SU-DHL-6 (cell line): ENCODE data around the gene AMZ1.

Experiments used
- H2AFZ ChIP-seq: fragments of 200-600 bp; sonication (generic); 2 replicates; pipeline ENCODE4 v1.6.1; 2014; ENCODE audit warnings: low read depth, mild to moderate bottlenecking, moderate library complexity, mixed read lengths, antibody characterized with exemption, low read length; ENCODE audit not compliant: severe bottlenecking
- H3F3A ChIP-seq: fragments of 200-600 bp; shearing (Covaris generic); 2 replicates; pipeline ENCODE4 v1.6.0; 2016; ENCODE audit warnings: antibody characterized with exemption, mild to moderate bottlenecking; ENCODE audit not compliant: insufficient read depth
- H3K27ac ChIP-seq: fragments of 200-600 bp; sonication (generic); 2 replicates; pipeline ENCODE4 v1.5.1; 2016; ENCODE audit warnings: low read depth, mild to moderate bottlenecking, low read length, moderate library complexity, mixed read lengths
- H3K27me3 ChIP-seq: fragments of 200-600 bp; sonication (generic), shearing (Covaris generic); 2 replicates; pipeline ENCODE4 v1.6.0; 2014; ENCODE audit warnings: mild to moderate bottlenecking, low read length
- H3K36me3 ChIP-seq: fragments of 200-600 bp; sonication (generic); 2 replicates; pipeline ENCODE4 v1.6.1; 2014; ENCODE audit warnings: mild to moderate bottlenecking, low read length, mixed read lengths
- H3K4me2 ChIP-seq: fragments of 300-600, 200-600 bp; shearing (Covaris generic), sonication (generic); 2 replicates; pipeline ENCODE4 v1.6.0; 2014; ENCODE audit warnings: low read length, low read depth, mild to moderate bottlenecking; ENCODE audit not compliant: poor library complexity, severe bottlenecking
- H3K4me3 ChIP-seq: fragments of 200-600 bp; sonication (generic); 2 replicates; pipeline ENCODE4 v1.5.1; 2014; ENCODE audit warnings: antibody characterized with exemption, low read length, mild to moderate bottlenecking, mixed read lengths; ENCODE audit not compliant: insufficient read depth, poor library complexity, severe bottlenecking
- H3K79me2 ChIP-seq: fragments of 200-600 bp; sonication (generic); 2 replicates; pipeline ENCODE4 v1.6.1; 2014; ENCODE audit warnings: mild to moderate bottlenecking, low read length, moderate library complexity; ENCODE audit not compliant: insufficient read depth
- H3K9ac ChIP-seq: fragments of 200-600 bp; sonication (generic); 2 replicates; pipeline ENCODE4 v1.7.0; 2014; ENCODE audit warnings: mild to moderate bottlenecking, low read length
- H3K9me2 ChIP-seq: fragments of 200-600 bp; sonication (generic); replicated peaks from 2 replicates; pipeline ENCODE4 v1.6.1; 2014; ENCODE audit warnings: low read length; ENCODE audit not compliant: insufficient read depth
- H3K9me3 ChIP-seq: fragments of 200-600 bp; sonication (generic); 2 replicates; pipeline ENCODE4 v1.6.1; 2014; ENCODE audit warnings: low read length, mixed read lengths; ENCODE audit not compliant: insufficient read depth
- H4K20me1 ChIP-seq: fragments of 200-600 bp; sonication (generic); 2 replicates; pipeline ENCODE4 v1.6.1; 2014; ENCODE audit warnings: low read depth, mild to moderate bottlenecking, antibody characterized with exemption, low read length, moderate library complexity, mixed read lengths
- CTCF ChIP-seq: fragments of 200-600 bp; sonication (generic); IDR thresholded peaks from one replicate; pipeline ENCODE4 v1.5.1; 2017; ENCODE audit warnings: antibody characterized with exemption, mild to moderate bottlenecking, low read length, moderate library complexity; ENCODE audit not compliant: insufficient read depth, poor library complexity, severe bottlenecking
- EZH2phosphoT487 ChIP-seq: fragments of 200-600 bp; sonication (generic), shearing (Covaris generic); conservative IDR thresholded peaks from 2 replicates; pipeline ENCODE4 v1.6.1; 2018; ENCODE audit warnings: mild to moderate bottlenecking, antibody characterized with exemption, low read length, moderate library complexity, mixed read lengths

The AMZ1 gene

GRCh38 chr7:2734084-2734686 lies 46.2 kb downstream of the AMZ1 start:
- Histone ChIP-seq H3K27ac (no peak overlapping the region), H3K4me3 (no peak overlapping the region), H4K20me1 (no peaks in the 10 kb centered on the region), H3K27me3 (no peaks in the 10 kb centered on the region), H3F3A (no peaks in the 10 kb centered on the region), H2AFZ (no peak overlapping the region), H3K9ac (no peak overlapping the region), H3K36me3 (no peaks in the 10 kb centered on the region), H3K4me2 (no peak overlapping the region), H3K9me3 (no peaks in the 10 kb centered on the region), H3K79me2 (no peaks in the 10 kb centered on the region), H3K9me2 (no peaks in the 10 kb centered on the region)
- TF ChIP-seq CTCF (no peak), EZH2phosphoT487 (no peak)

GRCh38 chr7:2734751-2735571 lies 47.0 kb downstream of the AMZ1 start:
- H3K9ac ChIP-seq, result no peak overlapping the region
- TF ChIP-seq EZH2phosphoT487 (no peak), CTCF (no peak)

GRCh38 chr7:2735744-2736143 lies 47.7 kb downstream of the AMZ1 start:
- Histone ChIP-seq H3K36me3 (no peaks in the 10 kb centered on the region), H4K20me1 (no peaks in the 10 kb centered on the region), H3K4me3 (no peak overlapping the region), H3K27me3 (no peaks in the 10 kb centered on the region), H3K27ac (no peak overlapping the region), H3K4me2 (no peak overlapping the region), H2AFZ (no peak overlapping the region), H3K9me2 (no peaks in the 10 kb centered on the region), H3K9me3 (no peaks in the 10 kb centered on the region), H3K79me2 (no peaks in the 10 kb centered on the region), H3K9ac (no peak overlapping the region), H3F3A (no peaks in the 10 kb centered on the region)
- TF ChIP-seq EZH2phosphoT487 (no peak), CTCF (no peak)

More at GRCh38 chr7:2734751-2735571, 47.0 kb downstream of the AMZ1 start:
- H3K79me2 ChIP-seq, result no peaks in the 10 kb centered on the region
- H3K27me3 ChIP-seq, result no peaks in the 10 kb centered on the region
- H3K27ac ChIP-seq, result no peak overlapping the region
- H2AFZ ChIP-seq, result no peak overlapping the region
- no peaks in the 10 kb centered on the region for H3K36me3 ChIP-seq
- H3K9me2 ChIP-seq, result no peaks in the 10 kb centered on the region
- H4K20me1 ChIP-seq, result no peaks in the 10 kb centered on the region
- no peak overlapping the region for H3K4me2 ChIP-seq
- H3F3A ChIP-seq, result no peaks in the 10 kb centered on the region
- H3K9me3 ChIP-seq, result no peaks in the 10 kb centered on the region
- H3K4me3 ChIP-seq, result no peak overlapping the region
